ENCODE measurements around the gene SHISAL2A.
"Not testable (repeated sequence)": the region's sequence is repeated elsewhere in the genome, so short reads cannot be mapped to it uniquely, and the experiment has no call there.

SHISAL2A gene

DNA sequence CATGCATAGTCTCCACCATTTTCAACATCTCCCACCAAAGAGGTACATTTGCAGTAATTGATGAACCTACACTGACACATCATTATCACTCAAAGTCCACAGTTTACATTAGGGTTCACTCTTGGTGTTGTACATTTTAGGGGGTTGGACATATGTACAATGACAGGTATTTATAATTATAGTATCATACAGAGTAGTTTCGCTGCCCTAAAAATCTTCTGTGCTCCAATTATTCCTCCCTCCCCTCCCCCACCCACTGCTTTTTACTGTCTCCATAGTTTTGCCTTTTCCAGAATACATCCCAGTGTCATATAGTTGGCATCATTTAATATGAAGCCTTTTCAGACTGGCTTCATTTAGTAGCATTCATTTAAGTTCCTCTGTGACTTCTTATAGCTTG lies 51.6 kb downstream of the SHISAL2A start:
- no peak for DNase-seq (ENCODE audit: low spot score)

GRCh38 chr1:52686261-52686751 lies 53.3 kb downstream of the SHISAL2A start:
- DNase-seq (ENCODE audit: low spot score): peak; percentile 75

DNA sequence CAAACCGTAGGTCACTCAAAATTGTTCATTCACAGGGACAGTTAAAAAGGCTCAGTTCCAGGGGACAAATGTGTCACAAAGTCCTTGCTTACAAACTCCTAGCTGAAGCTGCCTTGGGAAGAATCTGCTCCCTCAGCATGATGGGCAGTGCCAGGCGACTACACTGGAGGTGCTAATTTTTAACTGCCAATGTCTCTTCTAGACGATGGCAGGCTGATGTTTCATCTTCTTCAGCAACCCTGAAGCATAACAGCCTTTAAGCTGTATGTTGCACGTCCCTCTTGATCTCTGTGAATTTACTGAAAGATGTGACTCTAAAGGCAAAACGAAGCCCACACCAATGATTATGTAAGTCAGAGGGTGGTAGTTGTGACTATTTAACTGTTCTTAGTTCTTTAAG lies 53.9 kb downstream of the SHISAL2A start:
- no peak for DNase-seq (ENCODE audit: low spot score)

GRCh38 chr1:52691821-52692220 lies 58.9 kb downstream of the SHISAL2A start:
- DNase-seq (ENCODE audit: low spot score): no peak

- DNase-seq (ENCODE audit: low spot score): no peak
Observed at GRCh38 chr1:52692697-52693096, 59.7 kb downstream of the SHISAL2A start.

DNA sequence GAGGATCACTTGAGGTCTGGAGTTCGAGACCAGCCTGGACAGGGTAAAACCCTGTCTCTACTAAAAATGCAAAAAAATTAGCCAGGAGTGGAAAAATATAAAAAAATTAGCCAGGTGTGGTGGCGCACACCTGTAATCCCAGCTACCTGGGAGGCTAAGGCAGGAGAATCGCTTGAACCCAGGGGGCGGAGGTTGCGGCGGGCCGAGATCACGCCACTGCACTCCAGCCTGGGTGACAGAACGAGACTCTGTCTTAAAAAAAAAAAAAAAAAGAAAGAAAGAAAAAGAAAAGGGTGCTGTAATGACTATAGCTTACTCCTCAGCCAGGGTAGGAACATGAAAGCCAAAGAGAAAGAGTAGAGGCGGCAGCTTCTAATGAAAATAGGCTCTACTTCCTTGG lies 60.4 kb downstream of the SHISAL2A start:
- DNase-seq (ENCODE audit: low spot score): not testable (repeated sequence)

DNA sequence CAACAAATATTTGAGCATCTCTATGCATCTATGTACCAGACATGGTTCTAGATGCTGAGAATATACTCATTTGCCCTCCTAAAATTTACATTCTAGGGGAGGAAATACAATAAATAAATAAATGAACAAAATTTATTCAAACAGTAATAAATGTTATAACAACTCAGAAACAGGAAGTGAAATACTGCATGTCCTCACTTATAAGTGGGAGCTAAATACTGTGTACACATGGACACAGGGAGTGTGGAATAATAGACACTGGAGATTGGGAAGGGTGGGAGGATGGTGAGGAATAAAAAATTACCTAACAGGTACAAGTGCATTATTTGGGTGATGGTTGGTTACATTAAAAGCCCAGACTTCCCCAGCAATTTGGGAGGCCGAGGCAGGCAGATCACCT lies 60.9 kb downstream of the SHISAL2A start:
- no peak for DNase-seq (ENCODE audit: low spot score)

DNA sequence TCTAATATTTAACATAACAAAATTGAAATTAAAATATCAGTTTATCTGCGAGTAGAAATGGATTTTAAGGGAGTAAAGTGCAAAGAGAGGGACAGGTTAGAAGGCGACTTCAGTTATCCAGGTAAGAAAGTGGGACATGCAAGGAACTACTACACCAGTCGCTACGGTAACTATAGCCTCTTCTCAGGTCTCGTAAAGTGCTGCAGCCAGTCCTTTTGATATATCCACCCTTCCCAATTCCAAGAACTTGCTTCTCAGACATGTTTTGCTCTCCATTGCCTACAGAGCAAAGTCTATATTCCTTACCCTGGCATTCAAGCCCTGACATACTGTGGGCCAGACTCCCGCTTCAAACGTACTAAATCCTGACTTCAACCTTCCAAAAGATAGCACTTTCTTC lies 62.7 kb downstream of the SHISAL2A start:
- no peak for DNase-seq (ENCODE audit: low spot score)

DNA sequence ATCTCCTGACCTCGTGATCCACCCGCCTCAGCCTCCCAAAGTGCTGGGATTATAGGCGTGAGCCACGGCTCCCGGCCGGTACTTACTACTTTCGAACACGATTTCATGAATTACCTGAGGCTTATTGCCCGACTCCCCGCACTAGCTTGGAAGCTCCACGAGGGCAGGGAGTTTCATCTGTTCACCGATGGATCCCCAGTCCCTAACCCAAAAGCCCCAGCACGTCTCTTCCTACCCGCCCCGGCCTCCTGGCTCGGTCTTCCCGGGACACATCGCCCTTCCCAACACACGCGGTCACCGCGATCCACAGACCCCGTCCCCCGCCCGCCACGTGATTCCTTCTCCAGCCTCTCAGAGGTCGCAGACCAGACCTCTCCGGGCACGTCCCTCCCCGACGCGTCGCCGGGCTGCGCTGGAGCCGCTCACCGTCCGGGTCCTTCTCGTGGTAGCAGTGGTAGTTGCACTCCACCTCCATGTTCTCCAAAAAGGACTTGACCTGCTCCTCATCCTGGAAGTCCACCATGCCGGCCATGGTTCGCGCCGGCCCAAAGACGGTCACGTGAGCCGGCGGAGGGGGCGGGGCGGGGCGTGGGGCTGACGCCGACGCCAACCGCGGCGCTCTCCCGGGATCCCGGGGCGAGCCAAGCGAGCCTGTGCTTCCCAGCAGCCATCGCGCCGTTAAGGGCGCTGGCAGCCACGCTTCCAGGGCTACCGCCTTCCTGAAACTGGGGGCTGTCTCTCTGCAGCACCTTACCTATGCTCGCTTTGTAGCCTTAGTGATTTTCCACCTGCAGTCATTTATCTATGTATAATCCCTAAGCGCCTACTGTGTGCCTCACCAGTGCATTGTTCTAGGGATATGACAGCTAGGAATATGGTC lies 65.1 kb downstream of the SHISAL2A start, which contains the start of gene COA7:
Gene COA7, minus strand, starts transcription at position 553 of the 880 bp plus-strand sequence. Its CDS starts 21 bp downstream, at position 532.
- peak; percentile 85 for DNase-seq (ENCODE audit: low spot score)

DNA sequence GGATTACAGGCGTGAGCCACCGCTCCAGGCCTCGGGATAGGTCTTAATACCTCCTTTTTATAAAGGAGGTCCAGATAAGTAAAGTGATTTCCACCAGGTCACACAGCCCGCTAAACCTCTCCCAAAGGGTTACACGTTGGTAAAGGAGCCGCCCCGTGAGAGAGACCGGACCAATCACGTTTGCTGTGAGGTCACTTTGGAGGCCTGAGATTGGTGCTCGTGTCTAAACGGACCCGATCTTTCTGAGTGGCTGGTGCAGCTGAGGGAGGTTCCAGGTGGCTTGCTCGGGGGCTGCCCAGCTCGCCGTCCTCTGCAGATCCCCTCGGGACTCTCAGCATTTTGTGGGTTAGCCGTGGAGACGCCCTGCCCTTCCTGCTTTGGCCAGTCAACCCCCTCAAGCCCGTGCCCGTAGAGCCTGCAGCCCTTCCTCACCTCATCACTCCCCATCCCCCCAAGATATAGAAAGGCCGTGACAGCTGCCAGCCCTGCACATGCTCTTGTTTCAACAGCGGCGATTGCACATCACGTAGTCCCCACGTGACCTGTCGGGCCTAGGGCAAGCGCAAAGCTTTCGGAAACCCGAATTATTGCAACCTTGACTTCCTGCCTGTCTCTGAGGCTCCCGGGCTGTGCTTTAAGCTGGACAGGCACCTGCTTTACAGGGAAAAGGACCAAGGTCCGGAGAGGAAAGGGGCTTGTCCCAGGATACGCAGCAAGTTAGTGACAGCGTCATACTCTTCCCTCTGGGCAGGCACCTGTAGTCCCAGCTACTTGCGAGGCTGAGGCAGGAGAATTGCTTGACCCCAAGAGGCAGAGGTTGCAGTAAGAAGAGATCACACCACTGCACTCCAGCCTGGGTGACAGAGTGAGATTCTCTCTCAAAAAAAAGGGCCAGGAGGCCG lies 70.2 kb downstream of the SHISAL2A start:
- peak; percentile 92 for DNase-seq (ENCODE audit: low spot score)

DNA sequence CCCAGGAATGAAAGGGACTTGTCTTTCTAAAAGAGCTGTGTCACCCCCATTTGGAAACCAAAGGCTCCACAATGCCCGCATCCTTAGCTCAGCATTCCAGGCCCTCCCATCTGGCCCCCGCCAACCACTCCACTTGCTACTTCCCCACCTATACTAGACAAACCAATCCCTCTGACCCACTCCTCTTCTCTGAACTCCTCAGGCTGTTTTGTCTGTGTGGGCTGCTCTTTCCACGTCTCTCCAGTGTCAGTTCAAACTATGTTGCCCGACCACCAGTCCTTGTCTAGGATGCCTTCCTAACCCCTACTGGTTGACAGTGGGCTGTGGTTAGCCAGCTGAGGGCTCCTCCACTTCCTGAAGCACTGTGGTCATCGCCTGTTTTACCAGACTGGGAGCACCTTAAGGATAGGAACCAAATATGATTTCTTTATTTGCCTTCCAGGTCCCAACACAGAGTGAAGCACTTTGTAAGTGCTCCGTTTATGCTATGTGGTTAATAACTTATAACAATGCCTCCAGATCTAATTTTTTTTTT lies 73.2 kb downstream of the SHISAL2A start:
- DNase-seq (ENCODE audit: low spot score): no peak
